Esophagus squamous epithelium (tissue), 5 donors: ENCODE data around the gene ATP2C1. TPM values are rescaled to one million over a fixed set of nuclear protein-coding genes. Genes with fewer than 3 reads are reported as not detected.
"Not testable (repeated sequence)": the region's sequence is repeated elsewhere in the genome, so short reads cannot be mapped to it uniquely, and the experiment has no call there.

ENCODE experiments used
- DNase-seq: peaks from one replicate; lab custom pipeline; 2025; lab: John Stamatoyannopoulos, UW
- H3K27ac ChIP-seq, 4 donors: fragments of 200-600 bp; sonication (generic); one replicate each; pipeline ENCODE4 v1.5.1; 2016 to 2019; ENCODE audit warnings: mild to moderate bottlenecking in 1 of 4
- H3K27me3 ChIP-seq, 4 donors: fragments of 200-600 bp; sonication (generic); 1 replicate in 3 of 4; 2 replicates in 1 of 4; pipeline versions ENCODE4 v1.5.1 to v1.6.0; 2017 to 2021; ENCODE audit warnings: antibody characterized with exemption in 1 of 4
- H3K36me3 ChIP-seq, 3 donors: fragments of 200-600 bp; sonication (generic); one replicate each; pipeline ENCODE4 v1.5.1; 2016 to 2019
- H3K4me1 ChIP-seq, 3 donors: fragments of 200-600 bp; sonication (generic); one replicate each; pipeline ENCODE4 v1.5.1; 2017 to 2019
- H3K4me3 ChIP-seq, 4 donors: fragments of 200-600 bp; sonication (generic); 1 replicate in 3 of 4; 2 replicates in 1 of 4; pipeline ENCODE4 v1.5.1; 2016 to 2019; ENCODE audit warnings: mild to moderate bottlenecking in 2 of 4, moderate library complexity in 1 of 4
- H3K9me3 ChIP-seq, 3 donors: fragments of 200-600 bp; sonication (generic); one replicate each; pipeline ENCODE4 v1.5.1; 2016 to 2019
- POLR2A ChIP-seq, 4 donors: fragments of 450-650 bp; IDR thresholded peaks; one replicate each; pipeline ENCODE4 v1.6.1; 2017; ENCODE audit warnings: antibody characterized with exemption in 4 of 4, mild to moderate bottlenecking in 4 of 4, moderate library complexity in 3 of 4
- WGBS, 2 donors: methylation state at CpG; one replicate each; pipeline ENCODE4 v1.1.5; 2018; 5-methylcytosine and 5-hydroxymethylcytosine counted together
- intact Hi-C: fragments of 100-400 bp; cut with DNase I; formaldehyde crosslinking; loops from one replicate; pipeline ENCODE4 v1.15.0; 2022
- total RNA-seq, 4 donors: library from RNA; depleted of rRNA; stranded (reverse); fragments of >200 nt; gene quantifications; one replicate each; pipeline ENCODE4 v1.1.0, GENCODE V29; 2016
- TF ChIP-seq, protein P1 (sequence below), 6 experiments: fragments of 450-650 bp in 4 of 6; fragments of 200-600 bp in 2 of 6; sonication (generic) in 2 of 6; IDR thresholded peaks; one replicate each; pipeline ENCODE4 v1.5.1; 2016 to 2019; ENCODE audit warnings: antibody characterized with exemption in 6 of 6, mild to moderate bottlenecking in 4 of 6, moderate library complexity in 4 of 6
- donor health status: DM: yes; HTN: yes; CAD: no.

ATP2C1 gene
- total RNA-seq, 4 donors from 2014 or later: 27.6 to 44.2 (median 37.7) TPM

DNA sequence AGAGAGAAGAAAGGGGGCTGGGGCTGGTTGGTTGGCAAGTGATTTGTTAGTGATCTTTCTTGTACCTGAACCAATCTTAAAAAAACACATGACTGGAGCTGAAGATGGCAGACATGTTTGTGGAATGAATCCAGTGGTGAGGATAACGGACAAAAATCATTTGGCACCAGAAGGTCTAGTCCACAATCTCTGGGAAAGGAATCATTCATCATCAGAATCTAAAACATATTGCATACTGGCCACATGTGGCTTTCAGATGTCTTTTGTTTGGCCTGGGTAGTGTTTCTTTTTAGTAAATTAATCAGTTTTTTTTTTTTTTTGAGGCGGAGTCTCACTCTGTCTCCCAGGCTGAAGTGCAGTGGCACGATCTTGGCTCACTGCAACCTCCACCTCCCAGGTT is 137.8 kb downstream of the ATP2C1 start:
- no peak for DNase-seq
- Histone ChIP-seq H3K27me3 (no peaks in the 10 kb centered on the region), H3K27ac (no peak overlapping the region), H3K4me1 (peaks cover 3 to 10% (median 6%) of the 10 kb centered on the region in 3 donors), H3K9me3 (no peaks in the 10 kb centered on the region), H3K4me3 (no peak overlapping the region), H3K36me3 (no peaks in the 10 kb centered on the region)
- WGBS, 2 donors: 59 to 60% methylated on average over 3 of the region's 3 CpGs
- intact Hi-C loops: no loop called here
- TF ChIP-seq POLR2A (IDR thresholded peaks at IDR 0.05): no peak
- TF ChIP-seq, protein P1, sequence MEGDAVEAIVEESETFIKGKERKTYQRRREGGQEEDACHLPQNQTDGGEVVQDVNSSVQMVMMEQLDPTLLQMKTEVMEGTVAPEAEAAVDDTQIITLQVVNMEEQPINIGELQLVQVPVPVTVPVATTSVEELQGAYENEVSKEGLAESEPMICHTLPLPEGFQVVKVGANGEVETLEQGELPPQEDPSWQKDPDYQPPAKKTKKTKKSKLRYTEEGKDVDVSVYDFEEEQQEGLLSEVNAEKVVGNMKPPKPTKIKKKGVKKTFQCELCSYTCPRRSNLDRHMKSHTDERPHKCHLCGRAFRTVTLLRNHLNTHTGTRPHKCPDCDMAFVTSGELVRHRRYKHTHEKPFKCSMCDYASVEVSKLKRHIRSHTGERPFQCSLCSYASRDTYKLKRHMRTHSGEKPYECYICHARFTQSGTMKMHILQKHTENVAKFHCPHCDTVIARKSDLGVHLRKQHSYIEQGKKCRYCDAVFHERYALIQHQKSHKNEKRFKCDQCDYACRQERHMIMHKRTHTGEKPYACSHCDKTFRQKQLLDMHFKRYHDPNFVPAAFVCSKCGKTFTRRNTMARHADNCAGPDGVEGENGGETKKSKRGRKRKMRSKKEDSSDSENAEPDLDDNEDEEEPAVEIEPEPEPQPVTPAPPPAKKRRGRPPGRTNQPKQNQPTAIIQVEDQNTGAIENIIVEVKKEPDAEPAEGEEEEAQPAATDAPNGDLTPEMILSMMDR (IDR thresholded peaks at IDR 0.05): no peak

DNA sequence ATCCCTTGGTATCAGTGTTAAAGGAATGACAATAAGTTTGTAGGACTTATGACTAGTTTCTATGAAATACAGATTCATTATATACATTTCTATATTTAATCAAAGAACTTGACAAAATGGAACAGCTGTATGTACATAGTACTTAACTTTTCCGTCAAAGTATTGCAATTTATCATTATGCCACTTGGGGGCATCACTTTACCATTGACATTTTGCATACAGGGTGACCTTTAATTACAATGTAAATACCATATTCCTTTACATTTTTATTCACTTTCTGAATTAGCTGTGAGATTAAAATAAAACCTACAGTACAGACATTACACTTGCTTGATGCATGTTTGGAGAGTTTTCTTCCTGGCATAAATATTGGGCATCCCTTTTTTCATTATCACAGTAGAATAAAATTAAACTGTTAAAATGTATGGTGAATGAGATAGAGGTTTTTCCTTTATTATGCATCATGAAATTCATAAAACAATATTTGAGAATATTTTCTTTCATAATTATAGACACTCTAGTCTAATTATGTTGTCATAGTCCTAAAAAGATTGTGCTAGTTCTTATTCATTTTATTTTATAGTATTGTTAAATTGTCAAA is 139.7 kb downstream of the ATP2C1 start:
- Histone ChIP-seq H3K27me3 (no peaks in the 10 kb centered on the region), H3K4me3 (no peak overlapping the region), H3K9me3 (no peaks in the 10 kb centered on the region), H3K4me1 (no peaks in the 10 kb centered on the region), H3K36me3 (no peaks in the 10 kb centered on the region), H3K27ac (no peak overlapping the region)
- 13 to 25% methylated on average over 1 of the region's 1 CpG for WGBS, 2 donors
- intact Hi-C loops: no loop called here
- no peak for DNase-seq
- TF ChIP-seq POLR2A (IDR thresholded peaks at IDR 0.05): no peak
- TF ChIP-seq, protein P1 (IDR thresholded peaks at IDR 0.05): peak in 5 of 6 experiments; percentile 46 to 69 (median 52)

DNA sequence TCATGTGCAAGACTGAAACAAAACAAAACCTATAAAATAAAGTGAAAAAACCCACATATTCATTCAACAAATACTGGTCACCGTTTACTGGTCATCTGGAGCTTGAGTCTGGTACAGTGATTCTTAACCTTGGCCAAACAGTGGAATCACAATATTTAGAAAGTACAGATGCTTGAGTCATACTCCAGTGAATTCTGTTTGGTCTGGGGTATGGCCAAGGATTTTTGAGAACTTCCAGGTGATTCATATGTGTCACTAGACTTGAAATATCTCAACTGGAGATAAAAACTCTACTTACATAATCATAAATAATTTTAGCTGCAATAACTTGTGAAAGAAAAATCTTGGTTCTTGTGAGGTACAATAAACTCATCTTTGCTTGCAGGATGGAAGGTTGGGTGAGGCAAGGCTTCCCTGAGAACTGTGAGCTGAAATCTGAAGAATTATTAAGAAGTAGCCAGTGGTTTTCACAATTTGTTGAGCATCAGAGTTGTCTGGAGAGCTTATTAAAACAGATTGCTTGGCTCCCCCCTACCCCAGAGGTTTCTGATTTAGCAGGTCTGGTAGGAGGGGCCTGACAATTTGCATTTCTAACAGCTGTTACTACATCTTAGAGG is 142.4 kb downstream of the ATP2C1 start:
- Histone ChIP-seq H3K4me3 (no peak overlapping the region), H3K36me3 (no peaks in the 10 kb centered on the region), H3K4me1 (no peaks in the 10 kb centered on the region), H3K9me3 (no peaks in the 10 kb centered on the region), H3K27me3 (no peaks in the 10 kb centered on the region), H3K27ac (no peak overlapping the region)
- no peak for DNase-seq
- TF ChIP-seq POLR2A (IDR thresholded peaks at IDR 0.05): no peak
- TF ChIP-seq, protein P1 (IDR thresholded peaks at IDR 0.05): no peak
- 57 to 77% methylated on average over 1 of the region's 1 CpG for WGBS, 2 donors
- intact Hi-C loops: no loop called here

DNA sequence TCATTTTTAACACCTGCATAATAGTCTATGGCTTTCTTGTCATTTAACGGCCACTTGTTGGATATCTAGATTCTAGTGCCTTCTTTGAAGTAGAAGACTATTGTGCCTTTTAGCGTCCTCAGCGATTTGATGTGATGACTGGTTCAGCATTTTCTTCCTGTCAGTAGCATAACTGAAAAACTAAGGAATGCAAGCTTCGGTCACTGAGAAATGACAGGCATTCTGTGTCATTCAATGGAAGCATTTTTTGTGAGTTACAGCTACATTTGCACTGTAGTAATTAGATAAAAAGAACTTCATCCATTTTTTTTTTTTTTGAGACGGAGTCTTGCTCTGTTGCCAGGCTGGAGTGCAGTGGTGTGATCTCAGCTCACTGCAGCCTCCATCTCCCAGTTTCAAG is 143.1 kb downstream of the ATP2C1 start:
- no peak for DNase-seq
- Histone ChIP-seq H3K27me3 (no peaks in the 10 kb centered on the region), H3K9me3 (no peaks in the 10 kb centered on the region), H3K4me1 (no peaks in the 10 kb centered on the region), H3K4me3 (no peak overlapping the region), H3K27ac (no peak overlapping the region), H3K36me3 (no peaks in the 10 kb centered on the region)
- TF ChIP-seq, protein P1 (IDR thresholded peaks at IDR 0.05): no peak
- no peak for TF ChIP-seq POLR2A (IDR thresholded peaks at IDR 0.05)
- whole genome bisulfite sequencing, 2 donors: 87 to 94% methylated on average over 5 of the region's 5 CpGs
- intact Hi-C loops: no loop called here

DNA sequence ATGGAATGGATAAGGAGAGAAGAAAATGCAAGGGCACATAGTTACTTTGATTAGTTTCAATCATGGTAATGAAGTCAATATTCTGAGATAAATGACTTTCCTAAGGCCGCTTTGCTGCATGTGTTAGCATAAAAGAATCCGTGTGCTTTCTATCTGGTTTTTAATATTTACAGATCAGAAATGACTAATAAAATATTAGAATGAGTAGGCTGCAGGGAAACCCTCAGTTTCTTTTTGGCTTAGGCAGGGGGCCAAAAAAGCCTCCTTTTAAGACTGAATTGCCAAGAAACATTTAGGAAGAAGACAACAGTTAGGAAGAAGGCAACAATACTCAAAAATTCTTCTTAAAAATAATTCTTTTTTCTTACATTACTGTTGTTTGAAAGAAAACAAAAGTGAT is 144.4 kb downstream of the ATP2C1 start:
- 57 to 75% methylated on average over 2 of the region's 2 CpGs for WGBS, 2 donors
- Histone ChIP-seq H3K9me3 (no peaks in the 10 kb centered on the region), H3K36me3 (no peaks in the 10 kb centered on the region), H3K4me1 (no peaks in the 10 kb centered on the region), H3K27ac (no peak overlapping the region), H3K4me3 (no peak overlapping the region), H3K27me3 (no peaks in the 10 kb centered on the region)
- DNase-seq: no peak
- intact Hi-C loops: no loop called here
- TF ChIP-seq POLR2A (IDR thresholded peaks at IDR 0.05): no peak
- TF ChIP-seq, protein P1 (IDR thresholded peaks at IDR 0.05): no peak

DNA sequence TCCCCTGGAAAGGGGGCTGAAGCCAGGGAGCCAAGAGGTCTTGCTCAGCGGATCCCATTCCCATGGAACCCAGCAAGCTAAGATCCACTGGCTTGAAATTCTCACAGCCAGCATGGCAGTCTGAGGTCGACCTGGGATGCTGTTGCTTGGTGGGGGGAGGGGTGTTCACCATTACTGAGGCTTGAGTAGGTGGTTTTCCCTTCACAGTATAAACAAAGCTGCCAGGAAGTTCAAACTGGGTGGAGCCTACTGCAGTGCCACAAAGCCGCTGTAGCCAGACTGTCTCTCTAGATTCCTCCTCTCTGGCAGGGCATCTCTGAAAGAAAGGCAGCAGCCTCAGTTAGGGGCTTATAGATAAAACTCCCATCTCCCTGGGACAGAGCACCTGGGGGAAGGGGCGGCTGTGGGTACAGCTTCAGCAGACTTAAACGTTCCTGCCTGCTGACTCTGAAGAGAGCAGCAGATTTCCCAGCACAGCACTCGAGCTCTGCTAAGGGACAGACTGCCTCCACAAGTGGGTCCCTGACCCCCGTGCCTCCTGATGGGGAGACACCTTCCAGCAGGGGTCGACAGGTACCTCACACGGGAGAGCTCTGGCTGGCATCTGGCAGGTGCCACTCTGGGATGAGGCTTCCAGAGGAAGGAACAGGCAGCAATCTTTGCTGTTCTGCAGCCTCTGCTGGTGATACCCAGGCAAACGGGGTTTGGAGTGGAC is 148.5 kb downstream of the ATP2C1 start:
- 70 to 100% methylated on average over 1 to 3 of the region's 10 CpGs for WGBS, 2 donors
- H3K4me1 ChIP-seq, H3K36me3 ChIP-seq, H3K27ac ChIP-seq, H3K27me3 ChIP-seq, H3K9me3 ChIP-seq, DNase-seq, H3K4me3 ChIP-seq, intact Hi-C loops: not testable (repeated sequence)
